NB4 (cell line): ENCODE data around the gene TRIM2.

ENCODE experiments used
- CTCF ChIP-seq: IDR thresholded peaks from one replicate; pipeline ENCODE4 v1.5.1; 2012; ENCODE audit warnings: low read depth, low read length
- MAX ChIP-seq: IDR thresholded peaks from 2 replicates; pipeline ENCODE4 v1.6.1; 2011; ENCODE audit warnings: low read depth, low read length
- POLR2A ChIP-seq: IDR thresholded peaks from 2 replicates; pipeline ENCODE4 v1.6.1; 2011; ENCODE audit warnings: mild to moderate bottlenecking; ENCODE audit not compliant: insufficient read length; ENCODE audit errors: extremely low read depth

GRCh38 chr4:153186046-153186728, 18.1 kb upstream of the TRIM2 start:
- TF ChIP-seq CTCF (no peak), POLR2A (no peak), MAX (no peak)
